ENCODE results near the gene FBLN5.

The FBLN5 gene

DNA sequence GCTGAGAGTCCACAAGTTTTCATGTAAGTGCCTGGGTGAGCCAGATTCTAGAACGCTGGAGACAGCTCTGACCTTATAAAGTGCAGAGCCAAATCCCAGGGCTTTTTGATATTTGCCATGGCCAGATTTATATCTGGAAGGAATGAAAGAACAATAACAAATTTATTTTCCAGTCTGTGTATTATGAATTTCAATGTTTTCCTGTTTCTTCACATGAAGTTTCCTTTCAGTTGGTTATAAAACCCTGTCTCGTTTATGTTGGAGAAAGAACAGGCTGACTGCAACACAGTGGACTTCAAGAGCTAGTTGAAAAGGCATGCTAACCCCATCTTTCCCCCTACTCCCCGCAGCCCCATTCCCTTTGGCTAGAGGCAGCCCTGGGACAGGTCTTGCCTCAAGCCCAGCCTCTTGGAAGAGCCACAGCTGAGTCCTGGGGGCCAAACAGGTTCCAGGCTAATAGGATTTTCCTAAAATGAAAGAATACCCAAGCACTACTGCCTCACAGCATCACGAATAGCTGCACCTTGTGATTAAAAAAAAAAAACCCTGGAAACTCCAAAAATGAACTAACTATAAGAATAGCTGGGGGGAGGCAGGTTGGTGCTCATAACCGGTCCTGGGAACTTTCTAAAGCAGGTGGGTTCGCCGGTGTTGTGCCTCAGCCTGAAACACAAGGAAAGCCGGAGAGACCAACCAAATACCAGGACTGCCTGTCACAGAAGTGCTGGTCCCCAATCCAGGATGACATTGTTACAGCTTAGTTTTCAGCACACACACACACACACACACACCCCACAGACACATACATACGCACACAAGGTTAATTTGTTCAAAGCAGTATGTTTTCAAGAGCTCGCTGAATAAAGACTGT, 1.5 kb downstream of the FBLN5 start:
- no peak for DNase-seq (ENCODE audit: low read depth)

DNA sequence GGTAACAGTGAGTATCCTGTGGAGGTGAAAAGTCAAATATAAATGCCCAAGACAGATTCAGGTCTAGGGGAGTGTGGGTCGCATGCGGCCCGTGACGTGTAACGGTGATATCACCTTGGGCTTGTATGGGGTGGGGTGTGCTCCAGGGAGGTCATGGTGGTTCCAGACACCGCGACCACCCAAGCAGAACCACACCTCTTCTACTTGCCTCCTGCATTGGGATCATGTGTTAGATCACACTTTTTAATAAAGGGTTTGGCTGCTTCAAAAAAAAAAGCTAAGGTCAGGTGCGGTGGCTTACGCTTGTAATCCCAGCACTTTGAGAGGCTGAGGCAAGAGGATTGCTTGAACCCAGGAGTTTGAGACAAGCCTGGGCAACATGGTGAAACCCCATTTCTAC, 4.5 kb downstream of the FBLN5 start:
- DNase-seq (ENCODE audit: low read depth): no peak

DNA sequence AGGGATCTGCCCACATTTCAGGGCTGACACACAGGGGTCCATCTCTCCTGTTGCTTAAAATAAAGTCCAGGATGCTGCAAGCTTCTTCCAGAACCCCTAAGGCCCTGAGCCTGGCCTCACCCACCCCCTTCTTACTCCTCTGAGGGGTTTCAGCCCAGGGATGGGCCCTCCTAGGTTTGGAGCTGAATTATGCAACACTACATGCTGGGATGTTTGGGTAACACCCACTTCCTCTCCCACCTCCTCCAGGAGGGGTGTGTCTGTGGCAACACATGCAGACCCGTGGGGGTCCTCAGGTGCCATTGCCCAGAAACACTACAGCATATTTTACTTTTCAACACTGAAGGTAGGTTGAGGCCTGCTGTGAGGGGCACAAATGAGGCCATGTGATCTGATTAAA, 5.4 kb downstream of the FBLN5 start:
- DNase-seq (ENCODE audit: low read depth): no peak

DNA sequence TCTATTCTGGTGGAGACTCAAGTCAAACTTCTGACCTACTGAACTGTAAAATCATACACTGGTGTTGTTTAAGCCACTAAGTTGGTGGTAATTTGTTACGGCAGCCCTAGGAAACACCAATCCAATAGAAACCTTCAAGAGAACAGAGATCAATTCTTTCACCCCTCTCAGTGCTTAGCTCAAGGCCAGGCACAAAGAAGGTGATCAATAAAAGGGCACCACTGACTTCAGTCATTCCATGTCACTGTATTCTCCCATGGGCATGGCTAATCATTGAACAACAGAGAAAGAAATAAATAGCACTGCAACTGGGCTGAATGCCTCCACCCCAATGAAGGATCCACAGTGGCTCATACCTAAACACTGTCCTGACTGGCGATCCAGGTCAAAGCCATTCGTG, 7.3 kb downstream of the FBLN5 start:
- no peak for DNase-seq (ENCODE audit: low read depth)

DNA sequence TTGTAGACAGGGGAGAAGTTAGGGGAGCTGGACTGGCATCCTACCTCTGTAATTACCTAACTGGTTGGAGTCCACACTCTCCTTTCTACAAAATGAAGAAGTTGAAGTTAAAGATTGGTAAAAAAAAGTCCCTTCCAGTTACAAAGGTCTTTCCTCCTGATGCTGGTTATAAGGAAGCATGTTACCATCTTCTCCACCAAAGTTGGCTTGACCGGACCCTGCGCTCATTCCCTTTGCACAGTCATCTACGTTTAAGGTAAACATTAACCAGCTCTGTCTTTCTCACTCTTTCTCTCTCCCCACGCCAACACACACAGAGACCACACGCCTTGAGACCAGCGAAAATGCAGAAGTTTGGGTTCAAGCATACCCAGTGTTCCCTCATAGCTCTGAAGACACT, 11.9 kb downstream of the FBLN5 start:
- no peak for DNase-seq (ENCODE audit: low read depth)

DNA sequence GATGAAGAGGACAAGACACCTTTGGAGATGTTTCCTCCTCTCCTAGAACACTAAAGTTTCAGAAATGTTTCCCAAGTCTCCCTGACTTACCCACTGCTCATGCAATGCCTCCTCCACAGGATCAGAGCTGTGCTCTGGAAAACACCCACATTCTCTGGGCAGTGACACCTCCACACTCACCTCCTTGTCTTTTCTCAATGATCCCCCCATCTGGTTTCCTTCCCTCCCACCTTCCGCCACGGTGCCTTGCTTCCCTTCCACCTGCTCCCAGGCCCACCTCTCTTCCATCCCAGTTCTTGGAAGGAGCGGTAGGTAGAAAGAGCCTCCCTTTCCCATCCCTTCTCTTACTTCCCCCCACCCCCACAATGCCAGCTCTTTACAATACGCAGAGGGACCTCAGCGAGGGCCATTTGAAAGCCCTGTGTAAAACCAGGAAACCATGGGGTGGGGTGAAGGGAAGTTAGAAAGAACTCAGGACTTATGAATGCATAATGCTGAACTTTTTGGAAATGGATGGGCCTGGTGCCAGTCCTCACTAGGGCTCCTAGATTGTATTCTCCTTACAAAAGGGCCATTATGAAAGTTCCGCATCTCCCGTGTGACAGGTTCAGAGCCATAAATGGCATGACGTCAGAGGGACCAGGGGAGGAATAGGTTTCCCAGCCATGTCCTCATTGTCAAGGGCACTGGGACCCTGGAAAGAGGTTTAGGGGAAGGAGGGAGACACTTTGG, 12.8 kb downstream of the FBLN5 start:
- DNase-seq (ENCODE audit: low read depth): no peak

DNA sequence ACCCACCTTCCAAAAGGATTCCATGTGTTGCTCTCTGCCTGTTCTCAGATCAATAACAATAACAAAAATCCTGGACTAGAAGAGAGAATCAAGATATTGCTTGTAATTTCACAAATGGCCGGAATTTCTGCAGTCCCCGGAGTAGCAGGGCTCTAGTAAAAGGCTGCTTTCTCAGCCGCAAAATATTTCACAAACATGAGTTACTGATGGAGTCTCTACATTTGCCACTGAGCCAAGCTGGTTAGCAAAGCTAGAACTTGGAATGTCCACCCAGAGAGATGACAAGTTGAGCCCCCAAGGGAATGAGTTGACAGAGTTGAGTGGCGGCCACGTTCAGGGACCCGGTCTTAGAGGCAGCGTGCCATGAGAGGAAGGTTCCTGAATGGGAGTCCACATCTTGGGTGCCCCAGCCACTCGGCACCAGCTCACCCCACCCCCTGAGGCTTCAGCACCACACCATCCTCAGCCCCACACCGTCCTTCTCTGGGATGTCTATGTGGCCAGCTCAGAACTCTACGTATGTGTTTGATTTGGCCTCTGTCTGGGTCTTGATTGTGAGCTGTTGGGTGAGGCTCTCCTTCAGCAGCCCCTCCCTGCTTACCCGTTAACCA, 15.9 kb downstream of the FBLN5 start:
- no peak for DNase-seq (ENCODE audit: low read depth)

DNA sequence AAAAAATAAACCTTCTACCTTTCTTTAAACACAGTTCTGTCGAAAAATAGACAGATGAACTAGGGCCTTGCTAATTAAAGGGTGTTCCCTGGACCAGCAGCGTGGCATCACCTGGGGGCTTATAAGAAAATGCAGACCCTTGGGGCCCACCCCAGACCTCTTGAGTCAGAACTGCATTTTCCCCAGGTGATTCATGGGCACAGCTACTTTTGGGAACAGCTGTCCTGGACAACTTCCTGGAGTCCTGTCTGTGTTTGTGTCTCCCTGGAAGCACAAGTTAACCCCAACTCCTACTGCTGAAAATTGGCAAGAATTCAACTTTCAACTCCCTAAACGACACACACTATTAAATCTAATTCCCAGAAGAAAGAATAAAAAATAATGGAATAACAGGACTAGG, 17.8 kb downstream of the FBLN5 start:
- no peak for DNase-seq (ENCODE audit: low read depth)

DNA sequence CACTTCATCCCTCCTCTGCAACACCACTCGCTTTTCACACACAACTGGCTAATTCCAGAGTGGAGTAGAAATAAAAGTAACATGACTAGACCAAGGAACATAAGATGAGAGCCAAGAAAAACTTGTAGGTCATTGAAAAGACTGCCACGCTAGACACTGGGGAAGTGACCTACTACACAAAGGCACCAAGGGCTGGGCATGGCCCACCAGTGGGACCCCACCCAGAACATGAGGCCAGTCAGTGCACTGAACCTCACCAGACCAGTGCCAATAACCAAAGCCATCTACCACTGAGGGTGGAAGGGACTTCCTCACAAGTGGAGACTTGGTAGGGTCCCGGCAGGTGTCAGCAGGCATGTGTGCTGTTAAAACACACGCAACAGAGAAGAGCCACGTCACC, 19.7 kb downstream of the FBLN5 start:
- DNase-seq (ENCODE audit: low read depth): no peak

DNA sequence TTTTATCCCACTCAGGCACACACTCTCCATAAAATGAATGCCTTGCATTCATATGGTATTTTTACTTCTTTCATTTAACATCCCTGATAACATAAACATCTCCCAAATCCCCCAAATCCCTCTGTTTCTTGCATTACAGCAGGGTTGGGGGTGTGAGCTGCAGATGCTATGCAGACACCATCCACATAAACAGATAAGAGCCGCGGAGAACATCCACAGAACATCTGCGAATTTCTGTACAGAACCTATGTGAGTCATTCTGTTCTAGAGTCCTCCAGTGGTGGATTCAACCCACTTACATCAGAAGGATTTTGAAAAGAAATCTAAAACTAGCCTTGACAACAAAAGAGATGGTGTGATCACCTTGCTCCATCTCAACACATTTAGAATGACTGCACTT, 20.3 kb downstream of the FBLN5 start:
- no peak for DNase-seq (ENCODE audit: low read depth)

DNA sequence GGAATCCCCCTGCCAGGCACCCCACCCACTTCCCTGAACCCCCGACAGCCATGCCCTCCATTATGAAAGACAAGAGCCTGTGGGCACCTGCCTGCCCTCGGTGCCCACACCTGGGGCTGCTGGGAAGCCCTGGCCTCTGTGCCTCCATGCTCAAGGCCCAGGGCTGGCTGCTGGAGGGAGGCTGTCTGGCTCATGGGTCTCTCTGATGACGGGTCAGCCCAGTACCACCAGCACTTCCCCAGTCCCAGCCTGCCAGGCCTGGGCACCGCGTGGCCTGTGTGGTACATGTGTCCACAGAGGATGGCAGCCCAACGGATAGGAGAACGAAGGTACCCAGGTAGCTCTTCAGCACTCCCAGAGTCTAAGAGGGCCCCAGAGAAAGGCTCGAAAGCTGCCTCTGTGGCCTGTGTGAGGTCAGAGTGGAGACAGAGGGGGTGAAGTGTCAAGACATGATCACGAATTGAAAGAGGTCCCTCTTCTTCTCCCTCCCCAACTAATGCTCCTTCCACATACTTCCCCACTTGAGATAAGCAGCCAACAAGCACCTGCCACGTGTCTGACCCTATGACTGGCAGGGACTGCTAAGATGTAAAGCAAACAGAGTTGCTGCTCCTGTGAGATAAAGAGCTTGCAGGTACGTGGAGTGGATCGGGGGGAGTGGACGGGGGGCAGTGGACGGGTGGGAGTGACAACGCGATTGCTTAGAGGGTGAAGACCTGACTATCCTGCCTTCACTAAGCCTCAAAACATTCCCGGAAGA, 21.2 kb downstream of the FBLN5 start:
- no peak for DNase-seq (ENCODE audit: low read depth)

DNA sequence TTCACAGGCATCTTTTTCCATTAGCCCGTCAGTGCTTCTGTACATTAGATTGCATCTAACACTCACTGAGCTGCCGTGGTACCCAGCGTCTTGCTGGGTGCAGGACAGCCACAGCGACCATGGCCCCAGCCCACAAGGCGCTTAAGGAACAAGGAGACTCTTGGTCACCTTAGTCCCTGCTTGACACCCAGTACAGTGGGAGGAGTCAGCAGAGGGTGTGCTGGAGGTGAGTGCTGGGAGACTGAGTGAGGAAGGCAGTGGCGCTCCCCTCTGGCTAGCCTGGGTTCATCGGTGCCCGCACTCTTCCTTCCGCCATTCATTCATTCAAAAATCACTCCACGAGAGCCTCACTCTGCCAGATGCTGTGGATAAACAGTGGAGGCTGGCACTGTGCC, 21.8 kb downstream of the FBLN5 start:
- no peak for DNase-seq (ENCODE audit: low read depth)

DNA sequence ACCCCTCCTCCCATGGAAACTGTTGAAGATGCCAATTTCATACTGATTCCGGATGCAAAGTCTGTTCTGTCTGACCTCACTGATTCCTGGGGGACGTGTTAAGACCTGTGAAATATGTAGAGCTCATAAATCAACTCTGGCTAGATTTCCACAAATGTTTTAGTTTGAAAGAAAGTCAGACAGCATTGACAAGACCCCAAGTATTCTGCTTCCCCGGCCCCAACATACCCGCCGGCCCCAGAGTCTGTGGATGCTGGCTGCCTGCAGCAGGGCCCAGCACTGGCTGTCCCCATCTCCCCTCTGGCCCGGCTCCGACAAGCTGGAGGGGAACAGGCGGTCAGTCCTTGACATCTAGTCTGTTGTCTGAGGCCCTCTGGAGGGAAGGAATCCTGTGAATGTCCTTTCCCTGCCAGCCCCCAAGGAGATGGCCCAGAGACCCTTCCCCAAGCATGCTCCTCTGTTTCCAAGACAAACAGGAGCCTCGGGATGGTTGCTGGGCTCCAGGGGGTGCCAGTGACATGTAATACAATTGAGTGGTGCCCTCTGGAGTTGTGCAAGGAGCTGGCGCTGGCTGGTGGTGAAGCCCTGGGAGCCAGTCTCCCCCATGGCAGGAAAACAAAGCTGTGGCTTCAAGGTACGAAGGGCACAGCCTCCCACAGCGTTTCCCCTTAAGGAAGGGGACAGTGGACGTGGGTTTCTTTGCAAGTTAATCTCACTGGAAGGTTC, 22.3 kb downstream of the FBLN5 start:
- no peak for DNase-seq (ENCODE audit: low read depth)

DNA sequence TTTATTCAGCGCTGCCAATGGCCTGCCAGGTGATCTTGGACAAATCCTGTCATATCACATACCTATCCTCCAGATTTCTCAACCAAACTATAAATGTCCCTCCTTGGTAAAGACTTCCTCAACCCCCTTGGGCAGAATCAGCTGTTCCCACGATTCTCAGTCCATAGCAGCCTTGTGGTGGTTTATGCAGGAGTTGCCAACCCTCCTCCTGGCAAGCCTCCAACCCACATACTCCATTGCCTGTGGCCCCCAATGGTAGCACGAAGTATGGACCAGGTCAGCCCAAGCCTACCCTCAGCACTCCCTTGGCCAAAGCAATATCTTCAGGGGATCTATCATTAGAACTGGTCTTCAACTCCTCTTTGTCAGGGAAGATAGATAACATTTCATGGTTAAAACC, 27.0 kb downstream of the FBLN5 start:
- no peak for DNase-seq (ENCODE audit: low read depth)

DNA sequence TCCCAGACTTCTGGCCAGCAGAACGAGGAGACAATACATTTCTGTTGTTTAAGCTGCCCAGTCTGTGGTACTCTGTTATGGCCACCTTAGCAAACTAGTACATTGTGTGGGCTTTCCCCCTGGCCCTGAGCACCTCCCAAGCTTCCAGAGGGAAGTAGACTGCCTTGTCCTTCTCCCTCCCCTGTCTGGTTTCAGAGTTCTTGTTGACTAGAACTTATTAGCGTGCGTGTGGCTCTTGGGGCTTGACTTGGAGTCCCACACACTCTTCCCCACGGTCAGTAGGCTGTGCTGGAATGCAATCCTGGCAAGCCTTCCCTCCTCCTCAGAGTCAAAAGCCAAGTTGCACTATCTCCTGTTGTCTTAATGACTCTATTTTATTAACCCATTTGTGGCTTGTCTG, 27.7 kb downstream of the FBLN5 start:
- no peak for DNase-seq (ENCODE audit: low read depth)

DNA sequence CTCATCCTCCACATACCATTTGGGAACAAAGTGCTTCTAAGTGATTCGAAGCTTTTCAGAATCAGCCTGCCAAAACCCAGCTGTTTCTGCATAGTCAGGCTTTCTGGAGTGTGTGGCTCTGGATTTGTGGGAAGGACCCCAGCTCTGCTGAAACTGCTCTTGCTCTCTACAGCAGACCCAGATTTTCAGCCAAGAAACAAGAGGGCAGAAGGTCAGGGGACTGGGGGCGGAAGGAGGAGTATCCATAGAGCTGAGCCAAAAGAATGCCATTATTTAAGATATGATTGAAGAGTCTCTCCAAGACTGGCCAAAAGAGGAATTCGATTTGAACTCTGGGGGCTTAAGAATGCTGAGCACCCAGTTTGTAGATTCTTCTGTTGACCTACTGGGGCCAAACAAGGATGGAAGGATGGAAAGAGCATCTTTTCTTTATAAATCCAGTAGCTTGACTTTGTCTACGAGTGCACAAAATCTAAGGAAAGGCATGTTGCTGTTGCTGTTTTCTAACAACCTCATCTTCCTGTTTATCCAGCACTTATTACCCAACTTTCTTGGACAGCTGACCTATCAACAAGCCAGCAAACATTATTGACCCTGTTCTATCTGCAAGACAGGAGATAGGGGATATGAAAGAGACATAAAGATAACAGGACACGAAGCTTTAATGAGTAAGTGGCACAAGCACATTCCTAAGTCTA, 29.2 kb downstream of the FBLN5 start:
- no peak for DNase-seq (ENCODE audit: low read depth)

DNA sequence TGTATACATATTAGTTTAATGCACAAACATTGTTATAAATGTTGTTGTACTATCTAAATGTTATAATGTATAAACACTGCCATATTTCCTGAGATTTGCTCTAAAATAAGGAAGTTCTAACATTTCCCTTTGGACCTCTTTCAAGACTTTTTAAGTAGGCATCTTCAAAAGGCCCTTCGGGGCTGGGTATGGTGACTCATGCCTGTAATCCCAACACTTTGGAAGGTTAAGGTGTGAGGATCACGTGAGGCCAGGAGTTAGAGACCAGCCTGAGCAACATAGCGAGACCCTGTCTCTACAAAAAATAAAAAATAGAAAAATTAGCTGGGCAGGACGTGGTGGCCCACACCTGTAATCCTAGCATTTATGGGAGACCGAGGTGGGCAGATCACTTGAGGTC, 35.5 kb downstream of the FBLN5 start:
- no peak for DNase-seq (ENCODE audit: low read depth)

DNA sequence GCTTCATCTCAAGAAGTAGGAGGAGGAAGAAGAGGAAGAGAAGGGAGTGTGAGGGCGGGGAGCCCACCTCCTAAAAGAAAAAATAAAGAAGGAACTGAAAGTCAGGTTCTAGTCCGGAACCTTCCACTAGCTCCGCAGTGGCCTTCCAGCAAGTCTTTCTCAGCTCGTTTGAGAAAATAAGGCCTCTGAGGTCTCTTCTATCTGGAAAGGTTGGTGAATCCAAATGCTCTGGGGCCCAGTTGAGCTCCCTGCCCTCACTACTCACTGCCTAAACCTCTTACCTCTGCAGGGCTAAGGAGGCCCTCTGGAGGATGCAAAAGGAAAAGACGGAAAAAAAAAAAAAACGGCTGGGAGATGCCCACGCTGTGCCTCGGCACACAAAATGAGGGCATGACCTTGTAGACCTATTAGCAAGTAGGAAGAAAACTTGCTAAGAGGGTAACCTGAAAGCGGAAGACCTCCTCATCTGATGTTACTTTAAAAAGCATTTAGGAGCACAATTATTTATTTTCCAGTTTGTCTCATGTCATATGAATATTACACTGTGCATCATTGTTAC, 35.9 kb downstream of the FBLN5 start:
- DNase-seq (ENCODE audit: low read depth): no peak

DNA sequence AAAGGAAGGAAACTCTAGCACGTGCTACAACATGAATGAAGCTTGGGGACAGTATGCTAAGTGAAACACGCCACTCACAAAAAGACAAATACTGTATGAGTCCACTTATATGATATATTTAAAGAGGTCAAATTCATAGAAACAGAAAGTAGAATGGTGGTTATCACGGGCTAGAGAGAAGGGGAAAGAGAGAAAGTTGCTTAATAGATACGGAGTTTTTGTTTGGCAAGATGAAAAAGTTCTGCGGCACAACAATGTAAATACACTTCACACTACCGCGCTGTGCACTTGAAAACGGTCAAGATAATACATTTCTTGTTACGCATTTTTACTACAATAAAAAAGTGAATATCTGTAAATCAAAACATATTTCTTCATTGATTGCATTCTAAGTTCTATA, 37.3 kb downstream of the FBLN5 start:
- no peak for DNase-seq (ENCODE audit: low read depth)

DNA sequence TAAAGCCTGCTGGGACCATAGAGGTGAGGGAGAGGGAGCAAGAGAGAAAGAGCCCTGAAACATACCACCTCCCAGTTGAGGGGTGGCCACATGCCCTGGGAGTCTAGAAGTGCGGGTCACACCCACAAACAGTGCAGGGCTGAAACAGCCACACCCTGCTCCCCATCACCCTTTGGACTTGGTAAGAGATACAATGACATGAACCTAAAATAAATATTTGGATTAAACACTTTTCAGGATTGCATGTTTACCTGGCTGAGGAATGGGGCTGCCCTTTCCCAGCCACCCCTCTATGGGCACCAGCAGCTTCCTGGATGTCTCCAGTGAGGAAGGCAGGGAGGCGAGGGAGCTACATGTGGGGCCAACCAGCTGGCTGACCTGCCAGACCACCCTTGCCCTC, 41.1 kb downstream of the FBLN5 start:
- no peak for DNase-seq (ENCODE audit: low read depth)

Data from stimulated activated CD8-positive, alpha-beta memory T cell treated with anti-CD3 and anti-CD28 coated beads, Interleukin-15, amount 100 ng/mL, for 24 hours (primary cell).